HEK293T (cell line): Measurements from ENCODE around the gene NTSR1.

Source experiments
- BHLHE40 ChIP-seq: fragments of 450-650 bp; IDR thresholded peaks from 2 replicates; pipeline ENCODE4 v1.6.1; 2016; ENCODE audit warnings: mild to moderate bottlenecking, moderate library complexity, borderline replicate concordance
- ELF4 ChIP-seq: fragments of 450-650 bp; IDR thresholded peaks from 2 replicates; pipeline ENCODE4 v1.6.1; 2017; ENCODE audit warnings: antibody characterized with exemption
- FOXA1 ChIP-seq: fragments of 450-650 bp; IDR thresholded peaks from 2 replicates; pipeline ENCODE4 v1.6.1; 2016; ENCODE audit warnings: mild to moderate bottlenecking
- FOXK2 ChIP-seq: fragments of 450-650 bp; IDR thresholded peaks from 2 replicates; pipeline ENCODE4 v1.6.1; 2016; ENCODE audit warnings: mild to moderate bottlenecking
- L3MBTL2 ChIP-seq: fragments of 450-650 bp; conservative IDR thresholded peaks from 2 replicates; pipeline ENCODE4 v1.6.1; 2016; ENCODE audit warnings: mild to moderate bottlenecking
- LEF1 ChIP-seq: fragments of 450-650 bp; IDR thresholded peaks from 2 replicates; pipeline ENCODE4 v1.6.1; 2017; ENCODE audit warnings: mild to moderate bottlenecking, borderline replicate concordance
- PKNOX1 ChIP-seq: fragments of 450-650 bp; IDR thresholded peaks from 2 replicates; pipeline ENCODE4 v1.6.1; 2016
- SP1 ChIP-seq: fragments of 450-650 bp; IDR thresholded peaks from 2 replicates; pipeline ENCODE4 v1.6.1; 2017
- SUZ12 ChIP-seq: fragments of 450-650 bp; IDR thresholded peaks from 2 replicates; pipeline ENCODE4 v1.6.1; 2016; ENCODE audit warnings: mild to moderate bottlenecking
- TARDBP ChIP-seq: fragments of 450-650 bp; IDR thresholded peaks from 2 replicates; pipeline ENCODE4 v1.6.1; 2016

DNA sequence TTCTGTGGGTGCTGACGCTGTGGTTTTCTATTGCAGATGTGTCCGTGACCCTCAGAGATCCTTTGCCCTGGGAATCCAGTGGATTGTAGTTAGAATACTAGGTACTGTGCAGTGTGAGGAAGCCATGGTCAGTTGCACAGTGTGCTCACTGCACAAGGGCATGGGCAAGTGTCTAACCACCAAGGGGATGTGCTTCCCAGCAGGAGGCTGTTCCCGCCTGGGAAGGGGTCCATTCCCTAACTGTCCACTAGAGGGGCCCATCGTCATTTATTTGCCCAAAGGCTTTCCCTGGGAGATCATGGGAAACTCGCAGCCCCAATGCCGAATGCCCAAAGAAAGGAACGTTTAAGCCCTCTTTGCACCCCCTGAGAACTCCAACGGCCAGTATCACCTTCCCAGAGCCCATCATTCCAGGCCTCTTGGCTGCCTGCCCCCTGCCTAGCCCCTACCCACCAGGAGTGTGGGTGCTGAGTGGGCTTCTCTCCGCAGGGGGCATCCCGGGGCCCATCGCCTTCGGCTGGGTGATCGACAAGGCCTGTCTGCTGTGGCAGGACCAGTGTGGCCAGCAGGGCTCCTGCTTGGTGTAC is 40.1 kb upstream of the NTSR1 start:
- no peak for TF ChIP-seq FOXK2
- TF ChIP-seq LEF1: no peak
- no peak for TF ChIP-seq ELF4
- no peak for TF ChIP-seq L3MBTL2
- TF ChIP-seq SUZ12: no peak
- no peak for TF ChIP-seq BHLHE40
- TF ChIP-seq FOXA1: no peak
- TF ChIP-seq PKNOX1: no peak
- TF ChIP-seq SP1: no peak
- TF ChIP-seq TARDBP: no peak
